Head of caudate nucleus (tissue), 42 donors: ENCODE measurements around the gene WNT7A.
A peak's percentile ranks its signal among the peaks of the same experiment; 100 is the strongest.

Experiments used
- DNase-seq, 42 donors: peaks; one replicate each; pipeline versions ENCODE4 v3.0.0 to v3.0.0-alpha.2; 2020 to 2021; ENCODE audit warnings: mixed read lengths in 7 of 42
- intact Hi-C: fragments of 100-400 bp; cut with DNase I; formaldehyde crosslinking; loops from one replicate; pipeline ENCODE4 v1.15.0; 2022

Gene WNT7A

GRCh38 chr3:13788522-13789424 is 91.1 kb downstream of the WNT7A start:
- intact Hi-C loops, result no loop called here
- peak in 11 of 42 donors; percentile 15 to 65 (median 27) for DNase-seq

- peak in 1 of 42 donors; percentile 22 for DNase-seq
- intact Hi-C loops, result no loop called here
Observed at GRCh38 chr3:13787533-13788132, 92.2 kb downstream of the WNT7A start.

- no peak for DNase-seq
- intact Hi-C loops, result no loop called here
Observed at GRCh38 chr3:13786811-13787210, 93.1 kb downstream of the WNT7A start.

- intact Hi-C loops, result no loop called here
- DNase-seq, result peak in 23 of 42 donors; percentile 13 to 67 (median 33)
Observed at GRCh38 chr3:13785853-13786436, 93.9 kb downstream of the WNT7A start.

GRCh38 chr3:13785351-13785750 is 94.5 kb downstream of the WNT7A start:
- DNase-seq, result no peak
- intact Hi-C loops, result no loop called here

GRCh38 chr3:13783476-13783875 is 96.4 kb downstream of the WNT7A start:
- intact Hi-C loops, result no loop called here
- no peak for DNase-seq

- DNase-seq, result peak in 5 of 42 donors; percentile 4 to 46 (median 30)
- intact Hi-C loops, result no loop called here
Observed at GRCh38 chr3:13782501-13782900, 97.4 kb downstream of the WNT7A start.

- intact Hi-C loops, result no loop called here
- DNase-seq, result no peak
Observed at GRCh38 chr3:13781417-13781816, 98.5 kb downstream of the WNT7A start.

- intact Hi-C loops, result no loop called here
- DNase-seq, result peak in 2 of 42 donors; percentile 9 to 24
Observed at GRCh38 chr3:13780432-13781176, 99.3 kb downstream of the WNT7A start.

- intact Hi-C loops, result no loop called here
Observed at GRCh38 chr3:13776253-13777050, 103.4 kb downstream of the WNT7A start.

GRCh38 chr3:13772885-13773745 is 106.8 kb downstream of the WNT7A start:
- intact Hi-C loops, result no loop called here
- peak in 1 of 42 donors; percentile 40 for DNase-seq

More at GRCh38 chr3:13776253-13777050, 103.4 kb downstream of the WNT7A start:
- DNase-seq, result peak in 3 of 42 donors; percentile 1 to 21 (median 2)

GRCh38 chr3:13772321-13772745 is 107.5 kb downstream of the WNT7A start:
- peak in 1 of 42 donors; percentile 8 for DNase-seq
- intact Hi-C loops, result no loop called here

GRCh38 chr3:13771496-13771895 is 108.4 kb downstream of the WNT7A start:
- peak in 2 of 42 donors; percentile 1 to 28 for DNase-seq
- intact Hi-C loops, result no loop called here

GRCh38 chr3:13770170-13771169 is 109.4 kb downstream of the WNT7A start:
- intact Hi-C loops, result no loop called here
- peak in 1 of 42 donors; percentile 31 for DNase-seq

- peak in 2 of 42 donors; percentile 13 to 19 for DNase-seq
- intact Hi-C loops, result no loop called here
Observed at GRCh38 chr3:13769422-13769821, 110.4 kb downstream of the WNT7A start.

- intact Hi-C loops, result no loop called here
- no peak for DNase-seq
Observed at GRCh38 chr3:13768453-13768852, 111.4 kb downstream of the WNT7A start.
